ENCODE measurements around the gene ANKRD52. TPM values are rescaled to one million over a fixed set of nuclear protein-coding genes. Genes with fewer than 3 reads are reported as not detected.
A peak's percentile ranks its signal among the peaks of the same experiment; 100 is the strongest.

The ANKRD52 gene
- total and polyA plus RNA-seq, 5 experiments from 2014 or later, result 7.5 to 43.9 (median 11.5) TPM

- POLR2A ChIA-PET, result interaction anchor here (0.6 to 4.2 kb wide), 22 partner anchors 9 to 434 kb away, joined by 3 to 88 read pairs (median 6); partner anchors contain the start of genes ANKRD52, CNPY2, IL23A and PA2G4
- peaks cover 0 to 9% (median 0%) of the 10 kb centered on the region in 3 donors for H3K36me3 Mint-ChIP-seq
Observed at GRCh38 chr12:56220611-56221231, 37.5 kb downstream of the ANKRD52 start.

GRCh38 chr12:56219840-56220239, 38.3 kb downstream of the ANKRD52 start:
- Mint-ChIP-seq H3K4me3 (peak overlapping the region in 8 of 10 donors; percentile 22 to 69 (median 52)), H3K27me3 (no peaks in the 10 kb centered on the region), H3K27ac (peak overlapping the region in 4 of 10 donors; percentile 18 to 80 (median 46)), H3K4me1 (peaks cover 21 to 56% (median 48%) of the 10 kb centered on the region in 4 donors), H3K9me3 (no peaks in the 10 kb centered on the region), H3K36me3 (peaks cover 0 to 15% (median 0%) of the 10 kb centered on the region in 3 donors)
- ATAC-seq (no peak), DNase-seq (no peak)
- POLR2A ChIA-PET, result interaction anchor here (0.7 to 4.2 kb wide), 7 partner anchors 8 to 244 kb away, joined by 3 to 88 read pairs (median 7); partner anchors contain the start of genes ANKRD52, CNPY2, RPL41 and SMARCC2

More at GRCh38 chr12:56220611-56221231, 37.5 kb downstream of the ANKRD52 start:
- H3K9me3 Mint-ChIP-seq, result no peaks in the 10 kb centered on the region
- ATAC-seq (no peak), DNase-seq (peak in 2 of 10 donors; percentile 12 to 19)
- peak overlapping the region; percentile 97 to 100 (median 99) for H3K27ac Mint-ChIP-seq
- no peaks in the 10 kb centered on the region for H3K27me3 Mint-ChIP-seq
- peak overlapping the region; percentile 97 to 100 (median 98) for H3K4me3 Mint-ChIP-seq
- peaks cover 27 to 60% (median 51%) of the 10 kb centered on the region in 4 donors for H3K4me1 Mint-ChIP-seq

- Mint-ChIP-seq H3K36me3 (peaks cover 4 to 46% (median 5%) of the 10 kb centered on the region in 3 donors), H3K4me3 (no peak overlapping the region), H3K4me1 (peaks cover 10 to 34% (median 21%) of the 10 kb centered on the region in 4 donors)
Observed at GRCh38 chr12:56216461-56216860, 41.7 kb downstream of the ANKRD52 start.

GRCh38 chr12:56213878-56214277, 44.3 kb downstream of the ANKRD52 start:
- no peak for ATAC-seq
- no peaks in the 10 kb centered on the region for H3K27me3 Mint-ChIP-seq
- DNase-seq, result no peak
- H3K36me3 Mint-ChIP-seq, result peaks cover 4 to 70% (median 5%) of the 10 kb centered on the region in 3 donors
- no peak overlapping the region for H3K4me3 Mint-ChIP-seq
- H3K9me3 Mint-ChIP-seq, result no peaks in the 10 kb centered on the region
- peaks cover 2 to 19% (median 11%) of the 10 kb centered on the region in 4 donors for H3K4me1 Mint-ChIP-seq
- H3K27ac Mint-ChIP-seq, result peak overlapping the region in 3 of 10 donors; percentile 30 to 72 (median 43)
- POLR2A ChIA-PET, result interaction anchor here (0.6 to 1.2 kb wide), 2 partner anchors 67 to 274 kb away, joined by 4 to 7 read pairs; no protein-coding TSS in a partner anchor

More at GRCh38 chr12:56216461-56216860, 41.7 kb downstream of the ANKRD52 start:
- POLR2A ChIA-PET, result interaction anchor here (0.7 to 0.8 kb wide), 2 partner anchors 9 to 106 kb away, joined by 3 read pairs; no protein-coding TSS in a partner anchor
- DNase-seq (no peak), ATAC-seq (no peak)
- H3K27me3 Mint-ChIP-seq, result no peaks in the 10 kb centered on the region
- peak overlapping the region in 5 of 10 donors; percentile 28 to 62 (median 48) for H3K27ac Mint-ChIP-seq
- H3K9me3 Mint-ChIP-seq, result no peaks in the 10 kb centered on the region

GRCh38 chr12:56212361-56212760, 45.8 kb downstream of the ANKRD52 start:
- no peaks in the 10 kb centered on the region for H3K9me3 Mint-ChIP-seq
- H3K4me1 Mint-ChIP-seq, result peaks cover 2 to 15% (median 11%) of the 10 kb centered on the region in 4 donors
- H3K27me3 Mint-ChIP-seq, result no peaks in the 10 kb centered on the region
- H3K36me3 Mint-ChIP-seq, result peaks cover 4 to 83% (median 8%) of the 10 kb centered on the region in 3 donors
- POLR2A ChIA-PET, result interaction anchor here (0.5 to 1.4 kb wide), 2 partner anchors 8 to 56 kb away, joined by 3 to 5 read pairs; no protein-coding TSS in a partner anchor
- no peak for DNase-seq
- no peak overlapping the region for H3K4me3 Mint-ChIP-seq
- no peak overlapping the region for H3K27ac Mint-ChIP-seq
- no peak for ATAC-seq

- POLR2A ChIA-PET, result interaction anchor here (0.8 to 4.1 kb wide), 5 partner anchors 8 to 260 kb away, joined by 3 to 18 read pairs (median 3); partner anchors contain the start of genes RNF41, SMARCC2 and SPRYD4
- ATAC-seq, result peak in 1 of 2 donors; percentile 39
- Mint-ChIP-seq H3K36me3 (peaks cover 0 to 82% (median 6%) of the 10 kb centered on the region in 3 donors), H3K27me3 (no peaks in the 10 kb centered on the region), H3K4me1 (peaks cover 0 to 3% (median under 1%) of the 10 kb centered on the region in 4 donors), H3K9me3 (no peaks in the 10 kb centered on the region), H3K4me3 (no peak overlapping the region), H3K27ac (peak overlapping the region in 4 of 10 donors; percentile 37 to 60 (median 49))
- no peak for DNase-seq
Observed at GRCh38 chr12:56208006-56208405, 50.2 kb downstream of the ANKRD52 start.

- H3K4me1 Mint-ChIP-seq, result peaks cover 1 to 4% (median 3%) of the 10 kb centered on the region in 4 donors
- no peaks in the 10 kb centered on the region for H3K27me3 Mint-ChIP-seq
- peak overlapping the region in 6 of 10 donors; percentile 8 to 73 (median 52) for H3K27ac Mint-ChIP-seq
- no peaks in the 10 kb centered on the region for H3K9me3 Mint-ChIP-seq
- ATAC-seq (peak; percentile 54 to 65), DNase-seq (peak in 6 of 10 donors; percentile 8 to 30 (median 26))
- peaks cover 0 to 69% (median 4%) of the 10 kb centered on the region in 3 donors for H3K36me3 Mint-ChIP-seq
- POLR2A ChIA-PET, result interaction anchor here (0.5 to 4.1 kb wide), 6 partner anchors 15 to 262 kb away, joined by 3 to 18 read pairs (median 5); partner anchors contain the start of genes RNF41, SMARCC2 and SPRYD4
- no peak overlapping the region for H3K4me3 Mint-ChIP-seq
Observed at GRCh38 chr12:56206452-56207166, 51.6 kb downstream of the ANKRD52 start.

GRCh38 chr12:56205445-56205844, 52.7 kb downstream of the ANKRD52 start:
- H3K27me3 Mint-ChIP-seq, result no peaks in the 10 kb centered on the region
- H3K27ac Mint-ChIP-seq, result peak overlapping the region in 2 of 10 donors; percentile 12 to 14
- DNase-seq (no peak), ATAC-seq (peak in 1 of 2 donors; percentile 43)
- POLR2A ChIA-PET, result interaction anchor here (0.6 to 2.5 kb wide), 5 partner anchors 16 to 107 kb away, joined by 3 to 6 read pairs (median 4); partner anchors contain the start of genes RNF41 and SMARCC2
- no peak overlapping the region for H3K4me3 Mint-ChIP-seq
- no peaks in the 10 kb centered on the region for H3K9me3 Mint-ChIP-seq
- peaks cover 1 to 4% (median 2%) of the 10 kb centered on the region in 4 donors for H3K4me1 Mint-ChIP-seq
- H3K36me3 Mint-ChIP-seq, result peaks cover 0 to 58% (median 4%) of the 10 kb centered on the region in 3 donors

GRCh38 chr12:56204275-56204674, 53.9 kb downstream of the ANKRD52 start:
- DNase-seq (no peak), ATAC-seq (no peak)
- Mint-ChIP-seq H3K4me3 (no peak overlapping the region), H3K36me3 (peaks cover 0 to 47% (median 4%) of the 10 kb centered on the region in 3 donors), H3K27me3 (no peaks in the 10 kb centered on the region), H3K27ac (peak overlapping the region in 6 of 10 donors; percentile 8 to 86 (median 57)), H3K4me1 (peaks cover 1 to 4% (median 2%) of the 10 kb centered on the region in 4 donors), H3K9me3 (no peaks in the 10 kb centered on the region)
- POLR2A ChIA-PET, result interaction anchor here (0.8 to 2.5 kb wide), 3 partner anchors 15 to 78 kb away, joined by 3 to 6 read pairs (median 6); partner anchors contain the start of genes RNF41 and SMARCC2

GRCh38 chr12:56202838-56203237, 55.3 kb downstream of the ANKRD52 start:
- Mint-ChIP-seq H3K36me3 (peaks cover 0 to 35% (median 4%) of the 10 kb centered on the region in 3 donors), H3K27ac (peak overlapping the region in 4 of 10 donors; percentile 4 to 50 (median 30)), H3K27me3 (no peaks in the 10 kb centered on the region), H3K4me3 (no peak overlapping the region), H3K9me3 (no peaks in the 10 kb centered on the region), H3K4me1 (peaks cover 1 to 5% (median 3%) of the 10 kb centered on the region in 4 donors)
- no peak for DNase-seq
- POLR2A ChIA-PET, result interaction anchor here (0.6 to 1.6 kb wide), 6 partner anchors 9 to 274 kb away, joined by 3 to 8 read pairs (median 3); partner anchors contain the start of genes RPL41 and SMARCC2
- no peak for ATAC-seq

- Mint-ChIP-seq H3K27me3 (no peaks in the 10 kb centered on the region), H3K4me1 (peaks cover 1 to 5% (median 3%) of the 10 kb centered on the region in 4 donors), H3K9me3 (no peaks in the 10 kb centered on the region), H3K27ac (peak overlapping the region in 4 of 10 donors; percentile 4 to 50 (median 22)), H3K4me3 (no peak overlapping the region), H3K36me3 (peaks cover 0 to 31% (median 0%) of the 10 kb centered on the region in 3 donors)
- DNase-seq (no peak), ATAC-seq (no peak)
- POLR2A ChIA-PET, result interaction anchor here (1.0 to 1.6 kb wide), 4 partner anchors 9 to 21 kb away, joined by 3 to 8 read pairs (median 5); partner anchors contain the start of genes RNF41 and SMARCC2
Observed at GRCh38 chr12:56202366-56202765, 55.8 kb downstream of the ANKRD52 start.

Measured in naive thymus-derived CD8-positive, alpha-beta T cell (primary cell).